Measurements from ENCODE around the gene ISLR.

GRCh38 chr15:74156678-74157411 is 16.7 kb upstream of the ISLR start:
- TF ChIP-seq CTCF (IDR thresholded peaks at IDR 0.05 in 8 of 11, conservative IDR thresholded peaks at IDR 0.05 in 3 of 11), result no peak
- TF ChIP-seq POLR2A (IDR thresholded peaks at IDR 0.05), result no peak
